GM13976 (cell line): Measurements from ENCODE around the gene ZAP70.

Source experiments
- DNase-seq: peaks from one replicate; pipeline ENCODE4 v3.0.0; 2012; ENCODE audit warnings: low spot score
- in situ Hi-C: fragments of 300-500 bp; cut with MboI; formaldehyde crosslinking; loops from one replicate; pipeline ENCODE4 v1.12.0; 2022; ENCODE audit warnings: low sequenced_read_pairs, mixed read lengths, inconsistent platforms; ENCODE audit not compliant: unreplicated experiment
- TF ChIP-seq, protein P1 (sequence below): IDR thresholded peaks from 2 replicates; pipeline ENCODE4 v1.5.1; 2012; ENCODE audit warnings: borderline replicate concordance, mild to moderate bottlenecking; ENCODE audit not compliant: insufficient read depth; ENCODE audit errors: extremely low read depth, missing control alignments, control extremely low read depth

Gene ZAP70

GRCh38 chr2:97734061-97735051 is 21.0 kb downstream of the ZAP70 start:
- in situ Hi-C loops, result no loop called here
- TF ChIP-seq, protein P1, sequence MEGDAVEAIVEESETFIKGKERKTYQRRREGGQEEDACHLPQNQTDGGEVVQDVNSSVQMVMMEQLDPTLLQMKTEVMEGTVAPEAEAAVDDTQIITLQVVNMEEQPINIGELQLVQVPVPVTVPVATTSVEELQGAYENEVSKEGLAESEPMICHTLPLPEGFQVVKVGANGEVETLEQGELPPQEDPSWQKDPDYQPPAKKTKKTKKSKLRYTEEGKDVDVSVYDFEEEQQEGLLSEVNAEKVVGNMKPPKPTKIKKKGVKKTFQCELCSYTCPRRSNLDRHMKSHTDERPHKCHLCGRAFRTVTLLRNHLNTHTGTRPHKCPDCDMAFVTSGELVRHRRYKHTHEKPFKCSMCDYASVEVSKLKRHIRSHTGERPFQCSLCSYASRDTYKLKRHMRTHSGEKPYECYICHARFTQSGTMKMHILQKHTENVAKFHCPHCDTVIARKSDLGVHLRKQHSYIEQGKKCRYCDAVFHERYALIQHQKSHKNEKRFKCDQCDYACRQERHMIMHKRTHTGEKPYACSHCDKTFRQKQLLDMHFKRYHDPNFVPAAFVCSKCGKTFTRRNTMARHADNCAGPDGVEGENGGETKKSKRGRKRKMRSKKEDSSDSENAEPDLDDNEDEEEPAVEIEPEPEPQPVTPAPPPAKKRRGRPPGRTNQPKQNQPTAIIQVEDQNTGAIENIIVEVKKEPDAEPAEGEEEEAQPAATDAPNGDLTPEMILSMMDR, result no peak

DNA sequence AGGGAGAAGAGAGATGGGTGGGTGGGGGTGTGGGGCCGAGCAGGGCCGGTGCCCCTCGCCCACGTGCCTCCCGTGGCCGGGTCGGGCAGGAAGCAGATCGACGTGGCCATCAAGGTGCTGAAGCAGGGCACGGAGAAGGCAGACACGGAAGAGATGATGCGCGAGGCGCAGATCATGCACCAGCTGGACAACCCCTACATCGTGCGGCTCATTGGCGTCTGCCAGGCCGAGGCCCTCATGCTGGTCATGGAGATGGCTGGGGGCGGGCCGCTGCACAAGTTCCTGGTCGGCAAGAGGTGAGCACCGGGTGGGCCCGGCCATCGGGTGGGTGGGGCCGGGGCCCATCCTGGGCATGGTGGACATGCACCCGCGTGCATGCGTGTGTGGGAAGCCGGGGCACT is 21.8 kb downstream of the ZAP70 start:
- TF ChIP-seq, protein P1, result no peak
- DNase-seq, result no peak
- in situ Hi-C loops, result no loop called here

More at GRCh38 chr2:97734061-97735051, 21.0 kb downstream of the ZAP70 start:
- no peak for DNase-seq

DNA sequence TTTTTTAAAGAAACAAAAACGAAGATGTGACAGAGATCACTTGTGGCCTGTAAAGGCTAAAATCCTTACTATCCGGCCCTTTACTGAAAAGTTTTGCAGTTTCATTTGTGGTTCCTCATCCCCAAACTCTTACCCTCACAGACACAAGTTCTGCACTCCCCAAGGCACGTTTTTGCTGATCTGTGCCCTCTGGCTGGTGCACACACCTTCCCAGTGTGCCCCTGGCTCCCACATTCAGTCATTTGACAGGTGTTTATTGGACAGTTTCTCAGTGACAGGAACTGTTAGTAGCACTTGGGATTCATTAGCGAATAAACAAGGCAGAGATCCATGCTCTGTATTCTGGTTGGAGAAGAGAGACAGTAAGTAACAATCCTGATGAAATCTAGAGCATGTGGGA is 22.8 kb downstream of the ZAP70 start:
- TF ChIP-seq, protein P1, result no peak
- DNase-seq, result no peak
- in situ Hi-C loops, result no loop called here

- DNase-seq, result no peak
- in situ Hi-C loops, result no loop called here
- TF ChIP-seq, protein P1, result no peak
These were observed 23.4 kb downstream of the ZAP70 start for GRCh38 chr2:97736608-97737330.

GRCh38 chr2:97737421-97738178 is 24.2 kb downstream of the ZAP70 start:
- DNase-seq, result no peak
- TF ChIP-seq, protein P1, result no peak
- in situ Hi-C loops, result no loop called here
